ENCODE measurements around the gene ZNF722. TPM values are rescaled to one million over a fixed set of nuclear protein-coding genes. Genes with fewer than 3 reads are reported as not detected.

Gene ZNF722
- total and polyA plus RNA-seq, 10 of the 15 experiments (the other 5 are each of a cell fraction or from before 2014, with no cell fraction given) = not detected

Small RNA genes lying within 50 kb of the gene (small RNA-seq; reads per million reads assigned to genes)
- gene AC092634.1 = not detected
- not detected for gene AC092634.7
- not detected for gene VN1R36P

Other genes with a start within 250 kb of the ZNF722 start
- gene ZNF727, start 46.6 kb downstream of the ZNF722 start, total RNA-seq (2014; rRNA removed) = not detected in 2 replicates
- not detected in 2 replicates for gene ZNF727, start 46.6 kb downstream of the ZNF722 start, total RNA-seq (2014; rRNA removed; fragmentation: Illumina TruSeq; extraction: Trizol)
- not detected in 2 replicates for gene ZNF727, start 46.6 kb downstream of the ZNF722 start, total RNA-seq (2021)
- gene ZNF727, start 46.6 kb downstream of the ZNF722 start, polyA plus RNA-seq (2011; rRNA removed) = not detected in 2 replicates
- not detected in 2 replicates for gene ZNF727, start 46.6 kb downstream of the ZNF722 start, polyA plus RNA-seq (2014; fragmentation: Illumina TruSeq; extraction: Trizol)
- not detected for gene ZNF727, start 46.6 kb downstream of the ZNF722 start, polyA plus RNA-seq (2014; fragmentation: Nextera tagmentation; extraction: Ambion mirVana)
- gene ZNF727, start 46.6 kb downstream of the ZNF722 start, polyA plus RNA-seq (2014; rRNA removed) = not detected in 2 replicates
- gene ZNF727, start 46.6 kb downstream of the ZNF722 start, polyA plus RNA-seq (2016; fragmentation: Nextera tagmentation; extraction: Ambion mirVana) = not detected
- not detected in 2 replicates for gene ZNF735, start 208.4 kb downstream of the ZNF722 start, total RNA-seq (2014; rRNA removed)
- not detected in 2 replicates for gene ZNF735, start 208.4 kb downstream of the ZNF722 start, total RNA-seq (2014; rRNA removed; fragmentation: Illumina TruSeq; extraction: Trizol)
- gene ZNF735, start 208.4 kb downstream of the ZNF722 start, total RNA-seq (2021) = not detected in 2 replicates
- gene ZNF735, start 208.4 kb downstream of the ZNF722 start, polyA plus RNA-seq (2011; rRNA removed) = not detected in 2 replicates
- not detected in 2 replicates for gene ZNF735, start 208.4 kb downstream of the ZNF722 start, polyA plus RNA-seq (2014; fragmentation: Illumina TruSeq; extraction: Trizol)
- gene ZNF735, start 208.4 kb downstream of the ZNF722 start, polyA plus RNA-seq (2014; fragmentation: Nextera tagmentation; extraction: Ambion mirVana) = not detected
- not detected in 2 replicates for gene ZNF735, start 208.4 kb downstream of the ZNF722 start, polyA plus RNA-seq (2014; rRNA removed)
- not detected for gene ZNF735, start 208.4 kb downstream of the ZNF722 start, polyA plus RNA-seq (2016; fragmentation: Nextera tagmentation; extraction: Ambion mirVana)
- gene ZNF679, start 229.6 kb downstream of the ZNF722 start, total RNA-seq (2014; rRNA removed) = not detected in 2 replicates
- not detected in 2 replicates for gene ZNF679, start 229.6 kb downstream of the ZNF722 start, total RNA-seq (2014; rRNA removed; fragmentation: Illumina TruSeq; extraction: Trizol)
- not detected in 2 replicates for gene ZNF679, start 229.6 kb downstream of the ZNF722 start, total RNA-seq (2021)
- not detected in 2 replicates for gene ZNF679, start 229.6 kb downstream of the ZNF722 start, polyA plus RNA-seq (2011; rRNA removed)
- not detected in 2 replicates for gene ZNF679, start 229.6 kb downstream of the ZNF722 start, polyA plus RNA-seq (2014; fragmentation: Illumina TruSeq; extraction: Trizol)
- gene ZNF679, start 229.6 kb downstream of the ZNF722 start, polyA plus RNA-seq (2014; fragmentation: Nextera tagmentation; extraction: Ambion mirVana) = not detected
- gene ZNF679, start 229.6 kb downstream of the ZNF722 start, polyA plus RNA-seq (2014; rRNA removed) = not detected in 2 replicates
- not detected for gene ZNF679, start 229.6 kb downstream of the ZNF722 start, polyA plus RNA-seq (2016; fragmentation: Nextera tagmentation; extraction: Ambion mirVana)

Data from GM12878 (cell line).